ENCODE results near the gene SHC4.

SHC4 gene

GRCh38 chr15:48782911-48783310 lies 180.8 kb downstream of the SHC4 start:
- H3K27me3 ChIP-seq (ENCODE audit: control insufficient read depth, insufficient read depth, low read length), result no peaks in the 10 kb centered on the region
- H3K4me1 ChIP-seq (ENCODE audit: control insufficient read depth, insufficient read depth, low read length), result no peaks in the 10 kb centered on the region
- peaks cover 5% of the 10 kb centered on the region for H3K36me3 ChIP-seq (ENCODE audit: control insufficient read depth, insufficient read depth, low read length)
- H3K9me3 ChIP-seq (ENCODE audit: control insufficient read depth, insufficient read depth, low read length), result no peaks in the 10 kb centered on the region
- no peak overlapping the region for H3K4me3 ChIP-seq (ENCODE audit: low read depth, low read length)
- no peak overlapping the region for H3K9ac ChIP-seq (ENCODE audit: low read depth, low read length)

GRCh38 chr15:48781481-48782081 lies 182.1 kb downstream of the SHC4 start:
- Histone ChIP-seq H3K36me3 (ENCODE audit: control insufficient read depth, insufficient read depth, low read length) (peaks cover 5% of the 10 kb centered on the region), H3K27me3 (ENCODE audit: control insufficient read depth, insufficient read depth, low read length) (no peaks in the 10 kb centered on the region), H3K4me3 (ENCODE audit: low read depth, low read length) (no peak overlapping the region), H3K9me3 (ENCODE audit: control insufficient read depth, insufficient read depth, low read length) (no peaks in the 10 kb centered on the region), H3K9ac (ENCODE audit: low read depth, low read length) (no peak overlapping the region), H3K4me1 (ENCODE audit: control insufficient read depth, insufficient read depth, low read length) (no peaks in the 10 kb centered on the region)

GRCh38 chr15:48781017-48781416 lies 182.7 kb downstream of the SHC4 start:
- no peaks in the 10 kb centered on the region for H3K4me1 ChIP-seq (ENCODE audit: control insufficient read depth, insufficient read depth, low read length)

GRCh38 chr15:48778331-48778730 lies 185.4 kb downstream of the SHC4 start:
- Histone ChIP-seq H3K9ac (ENCODE audit: low read depth, low read length) (no peak overlapping the region), H3K36me3 (ENCODE audit: control insufficient read depth, insufficient read depth, low read length) (peaks cover 5% of the 10 kb centered on the region), H3K9me3 (ENCODE audit: control insufficient read depth, insufficient read depth, low read length) (no peaks in the 10 kb centered on the region), H3K27me3 (ENCODE audit: control insufficient read depth, insufficient read depth, low read length) (no peaks in the 10 kb centered on the region), H3K4me3 (ENCODE audit: low read depth, low read length) (no peak overlapping the region), H3K4me1 (ENCODE audit: control insufficient read depth, insufficient read depth, low read length) (no peaks in the 10 kb centered on the region)

More at GRCh38 chr15:48781017-48781416, 182.7 kb downstream of the SHC4 start:
- no peaks in the 10 kb centered on the region for H3K9me3 ChIP-seq (ENCODE audit: control insufficient read depth, insufficient read depth, low read length)
- no peaks in the 10 kb centered on the region for H3K27me3 ChIP-seq (ENCODE audit: control insufficient read depth, insufficient read depth, low read length)
- H3K4me3 ChIP-seq (ENCODE audit: low read depth, low read length), result no peak overlapping the region
- H3K9ac ChIP-seq (ENCODE audit: low read depth, low read length), result no peak overlapping the region
- H3K36me3 ChIP-seq (ENCODE audit: control insufficient read depth, insufficient read depth, low read length), result peaks cover 5% of the 10 kb centered on the region

GRCh38 chr15:48777645-48778330 lies 185.9 kb downstream of the SHC4 start:
- Histone ChIP-seq H3K27me3 (ENCODE audit: control insufficient read depth, insufficient read depth, low read length) (no peaks in the 10 kb centered on the region), H3K4me3 (ENCODE audit: low read depth, low read length) (no peak overlapping the region), H3K4me1 (ENCODE audit: control insufficient read depth, insufficient read depth, low read length) (no peaks in the 10 kb centered on the region), H3K9me3 (ENCODE audit: control insufficient read depth, insufficient read depth, low read length) (no peaks in the 10 kb centered on the region), H3K36me3 (ENCODE audit: control insufficient read depth, insufficient read depth, low read length) (peaks cover 5% of the 10 kb centered on the region), H3K9ac (ENCODE audit: low read depth, low read length) (no peak overlapping the region)

- H3K36me3 ChIP-seq (ENCODE audit: control insufficient read depth, insufficient read depth, low read length), result no peaks in the 10 kb centered on the region
Observed at GRCh38 chr15:48775546-48775945, 188.2 kb downstream of the SHC4 start.

GRCh38 chr15:48774484-48774883 lies 189.2 kb downstream of the SHC4 start:
- Histone ChIP-seq H3K27me3 (ENCODE audit: control insufficient read depth, insufficient read depth, low read length) (no peaks in the 10 kb centered on the region), H3K4me3 (ENCODE audit: low read depth, low read length) (no peak overlapping the region), H3K9ac (ENCODE audit: low read depth, low read length) (no peak overlapping the region), H3K4me1 (ENCODE audit: control insufficient read depth, insufficient read depth, low read length) (no peaks in the 10 kb centered on the region), H3K9me3 (ENCODE audit: control insufficient read depth, insufficient read depth, low read length) (no peaks in the 10 kb centered on the region), H3K36me3 (ENCODE audit: control insufficient read depth, insufficient read depth, low read length) (no peaks in the 10 kb centered on the region)

More at GRCh38 chr15:48775546-48775945, 188.2 kb downstream of the SHC4 start:
- no peak overlapping the region for H3K4me3 ChIP-seq (ENCODE audit: low read depth, low read length)
- H3K9ac ChIP-seq (ENCODE audit: low read depth, low read length), result no peak overlapping the region
- no peaks in the 10 kb centered on the region for H3K9me3 ChIP-seq (ENCODE audit: control insufficient read depth, insufficient read depth, low read length)
- no peaks in the 10 kb centered on the region for H3K27me3 ChIP-seq (ENCODE audit: control insufficient read depth, insufficient read depth, low read length)
- H3K4me1 ChIP-seq (ENCODE audit: control insufficient read depth, insufficient read depth, low read length), result no peaks in the 10 kb centered on the region
